Measurements from ENCODE around the gene QKI. TPM values are rescaled to one million over a fixed set of nuclear protein-coding genes. Genes with fewer than 3 reads are reported as not detected.

Gene QKI
- total and polyA plus RNA-seq, 2 of the 8 experiments (the other 6 are each of a cell fraction or from before 2014, with no cell fraction given): 181 to 183 TPM

DNA sequence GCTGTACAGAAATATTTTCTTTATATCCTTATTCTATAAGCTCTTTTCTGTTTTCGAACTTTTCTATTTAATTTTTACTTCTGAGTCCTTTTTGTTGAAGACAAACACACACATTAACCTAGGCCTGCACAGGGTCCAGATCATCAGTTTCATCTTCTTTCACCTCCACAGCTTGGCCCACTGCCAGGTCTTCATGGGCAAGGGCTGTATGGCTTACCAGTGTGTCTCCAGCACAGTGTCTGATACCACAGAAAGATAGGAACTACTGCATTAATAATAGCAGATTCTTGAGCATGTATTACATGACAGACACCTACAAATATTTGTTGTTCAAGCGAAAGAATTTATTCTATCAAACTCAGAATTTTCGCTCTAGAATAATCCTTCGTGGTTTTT, 24.4 kb downstream of the QKI start:
- peaks cover 30 to 100% of the 10 kb centered on the region in 2 experiments for H3K79me2 ChIP-seq (ENCODE audit: control insufficient read depth in 1 of 2, insufficient read depth in 2 of 2, low read length in 2 of 2)
- H2AFZ ChIP-seq (ENCODE audit: low read length): no peak overlapping the region
- no peak overlapping the region for H4K8ac ChIP-seq (ENCODE audit: extremely low read depth, insufficient read depth, low read length)
- H3K9me3 ChIP-seq (ENCODE audit: insufficient read depth in 2 of 2, low read depth in 1 of 2, low read length in 1 of 2): no peaks in the 10 kb centered on the region
- H3K4me2 ChIP-seq (ENCODE audit: insufficient read depth in 1 of 2, low read depth in 2 of 2, low read length in 2 of 2): no peak overlapping the region
- no peak overlapping the region for H3K9ac ChIP-seq (replicated peaks in 1 of 4; ENCODE audit: extremely low read depth in 1 of 4, low read depth in 3 of 4, low read length in 3 of 4)
- no peak overlapping the region for H4K5ac ChIP-seq (ENCODE audit: insufficient read length, low read depth, low read length)
- H2BK120ac ChIP-seq (replicated peaks; ENCODE audit: low read depth, low read length): no peak overlapping the region
- no peak overlapping the region for H3K18ac ChIP-seq (ENCODE audit: extremely low read depth, low read length)
- H3K36me3 ChIP-seq (ENCODE audit: control insufficient read depth in 2 of 4, insufficient read depth in 4 of 4, low read length in 3 of 4): no peaks in the 10 kb centered on the region
- H3K4me1 ChIP-seq (replicated peaks in 1 of 4; ENCODE audit: control insufficient read depth in 3 of 4, insufficient read depth in 4 of 4, low read length in 3 of 4): peaks cover 0 to 8% (median 3%) of the 10 kb centered on the region in 4 experiments; a peak in 2 of 7 replicates
- H3K56ac ChIP-seq (replicated peaks; ENCODE audit: insufficient read length, low read depth, low read length): no peak overlapping the region
- H4K91ac ChIP-seq (replicated peaks; ENCODE audit: insufficient read length, low read length): no peak overlapping the region
- no peak overlapping the region for H3K23ac ChIP-seq (ENCODE audit: insufficient read length)
- H2BK12ac ChIP-seq (ENCODE audit: low read depth, low read length): no peak overlapping the region
- H3K4me3 ChIP-seq (ENCODE audit: extremely low read depth in 1 of 4, insufficient read depth in 2 of 4, low read depth in 3 of 4, low read length in 4 of 4): no peak overlapping the region
- no peak for TF ChIP-seq ASH2L (IDR thresholded peaks at IDR 0.05; ENCODE audit: low read length)
- TF ChIP-seq, protein P1, sequence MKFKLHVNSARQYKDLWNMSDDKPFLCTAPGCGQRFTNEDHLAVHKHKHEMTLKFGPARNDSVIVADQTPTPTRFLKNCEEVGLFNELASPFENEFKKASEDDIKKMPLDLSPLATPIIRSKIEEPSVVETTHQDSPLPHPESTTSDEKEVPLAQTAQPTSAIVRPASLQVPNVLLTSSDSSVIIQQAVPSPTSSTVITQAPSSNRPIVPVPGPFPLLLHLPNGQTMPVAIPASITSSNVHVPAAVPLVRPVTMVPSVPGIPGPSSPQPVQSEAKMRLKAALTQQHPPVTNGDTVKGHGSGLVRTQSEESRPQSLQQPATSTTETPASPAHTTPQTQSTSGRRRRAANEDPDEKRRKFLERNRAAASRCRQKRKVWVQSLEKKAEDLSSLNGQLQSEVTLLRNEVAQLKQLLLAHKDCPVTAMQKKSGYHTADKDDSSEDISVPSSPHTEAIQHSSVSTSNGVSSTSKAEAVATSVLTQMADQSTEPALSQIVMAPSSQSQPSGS (IDR thresholded peaks at IDR 0.05; ENCODE audit: low read length): no peak
- no peak overlapping the region for H2AK5ac ChIP-seq (ENCODE audit: low read depth, low read length)
- peaks cover 10 to 22% of the 10 kb centered on the region in 2 experiments for H4K20me1 ChIP-seq (replicated peaks in 1 of 2; ENCODE audit: control insufficient read depth in 1 of 2, insufficient read depth in 2 of 2, low read length in 2 of 2)
- DNase-seq (ENCODE audit: low read depth in 1 of 2, low spot score in 2 of 2) (no peak), FAIRE-seq (no peak)
- no peaks in the 10 kb centered on the region for H3K27me3 ChIP-seq (replicated peaks in 1 of 4; ENCODE audit: control insufficient read depth in 3 of 4, extremely low read depth in 1 of 4, insufficient read depth in 3 of 4, low read length in 3 of 4)
- H3K14ac ChIP-seq (ENCODE audit: insufficient read length): no peak overlapping the region
- no peak overlapping the region for H3K27ac ChIP-seq (ENCODE audit: low read depth, low read length)
- H2BK20ac ChIP-seq (ENCODE audit: low read length): no peak overlapping the region
- H3K79me1 ChIP-seq (ENCODE audit: low read depth, low read length): peaks cover 7% of the 10 kb centered on the region
- H3K23me2 ChIP-seq (ENCODE audit: low read depth, low read length): peaks cover 3% of the 10 kb centered on the region; the same call in 1 of the 2 replicates
- CTCF ChIA-PET (ENCODE audit: partially characterized antibody): interaction anchor here (0.6 kb wide), 1 partner anchor 588 kb away, joined by 4 read pairs; no protein-coding TSS in a partner anchor
- POLR2A ChIA-PET (ENCODE audit: partially characterized antibody): no interaction called here
- 88% methylated on average over 4 of the region's 4 CpGs; no CpG with 5 or more reads in 1 of the 2 experiments for WGBS, 2 experiments (ENCODE audit: extremely low coverage in 1 of 2, insufficient coverage in 1 of 2, insufficient read length in 1 of 2, insufficient replicate concordance in 2 of 2, low coverage in 1 of 2, low lambda C conversion rate in 2 of 2, missing lambda C conversion rate in 1 of 2)
- no peak overlapping the region for H3K4ac ChIP-seq (replicated peaks; ENCODE audit: insufficient read length, low read depth, low read length)
- no peak overlapping the region for H2BK15ac ChIP-seq (ENCODE audit: low read length)
- H2BK5ac ChIP-seq (ENCODE audit: low read depth, low read length): no peak overlapping the region; the same call in 1 of the 2 replicates
